ENCODE measurements around the gene WDR7. TPM values are rescaled to one million over a fixed set of nuclear protein-coding genes. Genes with fewer than 3 reads are reported as not detected.

WDR7 gene
- total and polyA plus RNA-seq, 12 donors: 3.6 to 64.6 (median 24.2) TPM

DNA sequence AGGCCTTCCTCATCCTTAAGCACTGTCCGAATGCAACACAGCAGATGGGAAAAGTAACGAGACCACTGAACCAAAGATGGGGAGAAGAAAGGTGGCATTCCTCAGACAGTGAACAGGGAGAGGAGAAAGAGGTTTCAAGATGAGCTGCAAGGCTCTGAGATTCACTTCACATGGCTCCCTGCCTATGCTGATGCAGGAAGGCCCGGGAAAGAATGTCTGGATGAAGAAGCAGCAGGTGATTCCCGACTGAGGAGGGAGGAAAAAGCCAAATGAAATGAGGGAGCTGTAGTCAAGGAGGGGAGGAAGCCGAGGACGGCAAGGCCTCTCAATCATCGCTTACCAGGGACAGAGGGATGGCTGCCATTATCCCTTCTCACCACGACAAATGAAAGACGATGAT lies 397.2 kb downstream of the WDR7 start:
- DNase-seq: no peak
- no peaks in the 10 kb centered on the region for H3K36me3 ChIP-seq (replicated peaks in 1 of 2)
- H3K4me3 ChIP-seq: no peak overlapping the region
- TF ChIP-seq POLR2A (IDR thresholded peaks at IDR 0.05): no peak
- TF ChIP-seq, protein P1, sequence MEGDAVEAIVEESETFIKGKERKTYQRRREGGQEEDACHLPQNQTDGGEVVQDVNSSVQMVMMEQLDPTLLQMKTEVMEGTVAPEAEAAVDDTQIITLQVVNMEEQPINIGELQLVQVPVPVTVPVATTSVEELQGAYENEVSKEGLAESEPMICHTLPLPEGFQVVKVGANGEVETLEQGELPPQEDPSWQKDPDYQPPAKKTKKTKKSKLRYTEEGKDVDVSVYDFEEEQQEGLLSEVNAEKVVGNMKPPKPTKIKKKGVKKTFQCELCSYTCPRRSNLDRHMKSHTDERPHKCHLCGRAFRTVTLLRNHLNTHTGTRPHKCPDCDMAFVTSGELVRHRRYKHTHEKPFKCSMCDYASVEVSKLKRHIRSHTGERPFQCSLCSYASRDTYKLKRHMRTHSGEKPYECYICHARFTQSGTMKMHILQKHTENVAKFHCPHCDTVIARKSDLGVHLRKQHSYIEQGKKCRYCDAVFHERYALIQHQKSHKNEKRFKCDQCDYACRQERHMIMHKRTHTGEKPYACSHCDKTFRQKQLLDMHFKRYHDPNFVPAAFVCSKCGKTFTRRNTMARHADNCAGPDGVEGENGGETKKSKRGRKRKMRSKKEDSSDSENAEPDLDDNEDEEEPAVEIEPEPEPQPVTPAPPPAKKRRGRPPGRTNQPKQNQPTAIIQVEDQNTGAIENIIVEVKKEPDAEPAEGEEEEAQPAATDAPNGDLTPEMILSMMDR (IDR thresholded peaks at IDR 0.05): no peak
- H3K9me3 ChIP-seq (replicated peaks in 1 of 3): no peaks in the 10 kb centered on the region
- no peaks in the 10 kb centered on the region for H3K27me3 ChIP-seq
- intact Hi-C loops (cut with DNase I): no loop called here
- WGBS, 4 donors: 39 to 63% (median 63%) methylated on average over 8 to 9 of the region's 9 CpGs
- H3K4me1 ChIP-seq (replicated peaks in 1 of 2): no peaks in the 10 kb centered on the region
- H3K27ac ChIP-seq: no peak overlapping the region

DNA sequence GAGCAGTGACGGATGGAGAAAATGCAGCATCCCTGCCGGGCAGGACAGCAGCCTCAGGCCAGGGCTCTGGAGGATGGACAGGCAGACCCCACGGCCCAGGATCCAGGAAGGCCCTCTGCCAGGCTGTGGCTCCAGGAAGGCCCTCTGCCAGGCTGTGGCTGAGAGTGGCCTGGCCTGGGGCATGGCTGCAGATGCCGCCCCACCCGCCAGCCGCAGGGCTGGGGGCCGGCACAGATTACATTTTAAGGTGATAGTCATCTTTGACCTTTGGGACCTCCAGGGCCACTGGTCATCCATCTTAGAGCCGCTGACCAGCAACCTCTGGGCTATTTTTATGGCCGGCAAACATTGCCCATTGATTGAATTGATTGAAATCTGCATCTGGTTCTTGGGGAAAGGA lies 397.7 kb downstream of the WDR7 start:
- no peak for DNase-seq
- Histone ChIP-seq H3K36me3 (replicated peaks in 1 of 2) (no peaks in the 10 kb centered on the region), H3K4me3 (no peak overlapping the region), H3K27ac (no peak overlapping the region), H3K9me3 (replicated peaks in 1 of 3) (no peaks in the 10 kb centered on the region), H3K27me3 (no peaks in the 10 kb centered on the region), H3K4me1 (replicated peaks in 1 of 2) (no peaks in the 10 kb centered on the region)
- 33 to 59% (median 51%) methylated on average over 3 to 9 of the region's 9 CpGs for WGBS, 4 donors
- TF ChIP-seq, protein P1 (IDR thresholded peaks at IDR 0.05): no peak
- no peak for TF ChIP-seq POLR2A (IDR thresholded peaks at IDR 0.05)
- intact Hi-C loops (cut with DNase I): no loop called here

DNA sequence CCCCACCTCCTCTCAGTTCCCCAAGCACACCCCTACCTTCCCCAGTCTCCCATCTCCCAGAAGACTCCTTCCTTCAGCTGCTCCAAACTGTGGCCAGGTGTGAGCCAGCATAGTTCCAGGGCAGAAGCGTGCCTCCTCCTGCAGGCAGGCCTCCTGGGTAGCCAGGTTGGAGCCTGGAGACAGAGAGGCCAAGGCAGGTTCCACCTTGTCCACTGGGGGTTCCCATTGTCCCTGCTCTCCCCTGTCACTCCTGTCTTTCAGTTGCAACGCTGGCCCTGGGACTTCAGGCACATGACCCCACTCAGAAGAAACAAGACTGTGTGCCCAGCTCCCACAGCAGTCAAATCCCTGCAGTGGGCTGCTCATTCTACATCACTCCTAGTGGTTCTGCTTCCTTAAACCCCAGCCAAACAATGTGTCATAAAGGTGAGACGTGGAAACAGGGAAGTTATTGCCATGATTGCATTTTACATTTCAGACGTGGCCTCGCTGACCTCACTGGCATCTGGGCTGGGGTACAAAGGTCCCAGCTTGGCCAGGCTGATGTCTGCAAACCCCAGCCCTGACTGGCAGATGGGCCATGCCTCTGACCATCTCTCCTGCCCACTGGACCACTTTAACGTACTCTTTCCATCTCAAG lies 399.3 kb downstream of the WDR7 start:
- 63 to 76% (median 71%) methylated on average over 5 to 6 of the region's 6 CpGs for WGBS, 4 donors
- no peaks in the 10 kb centered on the region for H3K27me3 ChIP-seq

DNA sequence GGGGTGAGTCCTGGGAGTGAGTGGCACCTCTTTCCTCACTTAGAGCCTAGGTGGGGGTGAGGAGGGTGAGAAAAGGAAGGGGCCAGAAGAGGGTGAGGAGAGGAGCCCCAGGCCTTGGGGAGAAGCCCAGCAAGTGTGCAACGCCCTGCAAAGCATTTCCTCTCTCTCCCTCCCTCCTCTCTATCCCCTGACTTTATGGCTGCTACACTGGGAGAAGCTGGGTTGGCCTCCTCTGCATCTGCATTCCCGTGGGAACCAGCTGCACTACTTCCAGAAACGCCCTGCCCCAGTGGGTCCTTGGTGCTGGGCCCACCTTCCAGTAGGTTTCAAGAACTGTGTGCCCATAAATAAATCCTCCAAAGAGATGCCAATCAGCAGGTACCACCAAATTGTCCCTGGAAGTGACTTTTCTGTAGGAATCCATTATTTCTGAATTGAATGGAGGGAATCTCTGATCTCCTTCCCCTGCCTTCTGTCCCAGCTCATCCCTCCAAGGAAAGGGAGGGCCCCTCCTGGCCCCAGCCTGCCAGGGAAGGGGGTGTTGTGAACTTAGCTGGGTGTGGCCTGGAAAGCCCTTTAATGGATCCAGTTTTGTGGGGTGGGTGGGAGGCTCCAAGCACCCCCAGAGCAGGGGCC lies 400.0 kb downstream of the WDR7 start:
- intact Hi-C loops (cut with DNase I): no loop called here
- Histone ChIP-seq H3K4me1 (replicated peaks in 1 of 2) (no peaks in the 10 kb centered on the region), H3K27me3 (no peaks in the 10 kb centered on the region), H3K27ac (no peak overlapping the region), H3K4me3 (no peak overlapping the region), H3K36me3 (replicated peaks in 1 of 2) (no peaks in the 10 kb centered on the region), H3K9me3 (replicated peaks in 1 of 3) (no peaks in the 10 kb centered on the region)
- 35 to 52% (median 47%) methylated on average over 3 of the region's 3 CpGs for WGBS, 4 donors
- TF ChIP-seq, protein P1 (IDR thresholded peaks at IDR 0.05): no peak
- no peak for TF ChIP-seq POLR2A (IDR thresholded peaks at IDR 0.05)
- no peak for DNase-seq

More for the DNA sequence above, 399.3 kb downstream of the WDR7 start:
- no peak for TF ChIP-seq POLR2A (IDR thresholded peaks at IDR 0.05)
- TF ChIP-seq, protein P1 (IDR thresholded peaks at IDR 0.05): no peak
- intact Hi-C loops (cut with DNase I): no loop called here
- H3K27ac ChIP-seq: no peak overlapping the region
- H3K4me1 ChIP-seq (replicated peaks in 1 of 2): no peaks in the 10 kb centered on the region
- H3K4me3 ChIP-seq: no peak overlapping the region
- no peaks in the 10 kb centered on the region for H3K36me3 ChIP-seq (replicated peaks in 1 of 2)
- no peak for DNase-seq
- no peaks in the 10 kb centered on the region for H3K9me3 ChIP-seq (replicated peaks in 1 of 3)
